GM19468 (cell line): ENCODE measurements around the gene AP3M1.
"Not testable (repeated sequence)": the region's sequence is repeated elsewhere in the genome, so short reads cannot be mapped to it uniquely, and the experiment has no call there.

Experiments used
- ATAC-seq: cut with Tn5 transposase; IDR thresholded peaks from one replicate; pipeline ENCODE4 v1.9.1; 2021; ENCODE audit warnings: mild to moderate bottlenecking, moderate library complexity, moderate number of reproducible peaks; ENCODE audit not compliant: unreplicated experiment; ENCODE audit errors: extremely low read depth

Gene AP3M1, protein sequence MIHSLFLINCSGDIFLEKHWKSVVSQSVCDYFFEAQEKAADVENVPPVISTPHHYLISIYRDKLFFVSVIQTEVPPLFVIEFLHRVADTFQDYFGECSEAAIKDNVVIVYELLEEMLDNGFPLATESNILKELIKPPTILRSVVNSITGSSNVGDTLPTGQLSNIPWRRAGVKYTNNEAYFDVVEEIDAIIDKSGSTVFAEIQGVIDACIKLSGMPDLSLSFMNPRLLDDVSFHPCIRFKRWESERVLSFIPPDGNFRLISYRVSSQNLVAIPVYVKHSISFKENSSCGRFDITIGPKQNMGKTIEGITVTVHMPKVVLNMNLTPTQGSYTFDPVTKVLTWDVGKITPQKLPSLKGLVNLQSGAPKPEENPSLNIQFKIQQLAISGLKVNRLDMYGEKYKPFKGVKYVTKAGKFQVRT

DNA sequence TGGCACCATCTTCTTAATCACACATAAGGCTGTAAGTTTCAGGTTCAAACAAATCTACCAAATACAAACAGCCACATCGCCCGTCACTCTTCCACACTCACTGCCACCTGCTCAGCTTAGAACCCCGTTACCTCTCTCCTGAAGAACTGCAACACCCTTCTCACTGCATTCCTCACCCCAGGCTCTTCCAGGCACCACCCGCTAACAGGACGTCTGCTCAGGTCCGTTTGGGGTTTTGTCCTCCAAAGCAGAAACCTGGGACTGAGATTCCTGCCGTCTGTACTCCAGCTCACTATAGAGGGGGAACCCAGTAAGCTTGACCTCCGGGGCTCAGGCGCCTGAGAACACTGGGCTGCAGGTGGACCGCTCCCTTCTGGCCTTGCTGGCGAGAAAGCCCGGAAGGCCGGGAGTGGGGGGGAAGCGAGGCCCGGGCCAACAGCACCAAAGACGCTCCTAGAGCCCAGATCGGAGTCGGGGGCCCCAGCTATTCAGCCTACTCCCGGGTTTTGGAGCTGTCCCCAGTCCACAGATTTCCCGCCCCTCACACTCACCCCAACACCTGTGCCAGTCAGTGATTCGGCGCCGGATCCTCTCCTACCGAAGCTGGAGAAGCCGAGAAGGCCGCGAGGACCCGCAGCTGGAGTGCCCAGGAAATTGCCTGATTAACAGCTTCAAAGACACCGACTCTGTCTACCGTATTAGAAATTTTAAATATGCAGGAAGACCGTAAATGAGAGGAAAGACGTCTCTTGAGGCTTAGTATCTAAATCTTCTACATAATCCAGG, at the start of gene AP3M1:
AP3M1 (minus strand) TSS at position 625 of the 786 bp plus-strand sequence. CDS start 12,449 bp downstream, outside the sequence.
- peak; percentile 16 for ATAC-seq

DNA sequence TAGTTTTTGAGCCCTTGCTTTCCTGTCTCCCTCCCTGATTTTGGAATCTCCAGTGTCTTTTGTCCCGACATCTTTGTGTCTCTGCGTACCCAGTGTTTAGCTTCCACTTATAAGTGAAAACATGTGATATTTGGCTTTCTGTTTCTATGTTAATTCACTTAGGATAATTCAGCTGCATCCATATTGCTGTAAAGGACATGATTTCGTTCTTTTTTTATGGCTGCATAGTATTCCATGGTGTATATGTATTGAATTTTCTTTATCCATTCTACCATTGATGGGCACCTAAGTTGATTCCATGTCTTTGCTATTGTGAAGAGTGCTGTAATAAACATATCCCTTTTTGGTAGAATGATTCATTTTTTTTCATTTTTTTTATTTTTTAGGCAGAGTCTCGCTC, 48.7 kb upstream of the AP3M1 start:
- ATAC-seq, result no peak

GRCh38 chr10:74194999-74195398, 44.4 kb upstream of the AP3M1 start:
- no peak for ATAC-seq

DNA sequence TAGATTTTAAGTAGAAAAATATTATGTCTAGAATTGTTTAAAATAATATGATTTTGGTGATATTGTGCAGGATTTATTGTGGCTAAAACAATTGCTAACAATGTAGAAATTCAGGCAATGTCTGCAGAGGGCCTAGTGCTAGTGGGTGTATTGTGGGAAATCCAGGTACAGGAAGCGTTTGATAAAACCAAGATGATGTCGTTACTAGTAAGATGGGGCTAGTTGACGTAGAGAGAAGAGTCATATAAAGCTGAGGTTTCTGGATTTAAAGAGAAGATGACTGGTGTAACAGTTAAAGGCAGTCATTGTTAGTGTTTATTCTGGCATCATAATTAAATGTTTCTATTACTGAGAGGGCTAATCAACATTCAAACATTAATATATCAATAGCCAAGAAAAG, 43.9 kb upstream of the AP3M1 start:
- no peak for ATAC-seq

DNA sequence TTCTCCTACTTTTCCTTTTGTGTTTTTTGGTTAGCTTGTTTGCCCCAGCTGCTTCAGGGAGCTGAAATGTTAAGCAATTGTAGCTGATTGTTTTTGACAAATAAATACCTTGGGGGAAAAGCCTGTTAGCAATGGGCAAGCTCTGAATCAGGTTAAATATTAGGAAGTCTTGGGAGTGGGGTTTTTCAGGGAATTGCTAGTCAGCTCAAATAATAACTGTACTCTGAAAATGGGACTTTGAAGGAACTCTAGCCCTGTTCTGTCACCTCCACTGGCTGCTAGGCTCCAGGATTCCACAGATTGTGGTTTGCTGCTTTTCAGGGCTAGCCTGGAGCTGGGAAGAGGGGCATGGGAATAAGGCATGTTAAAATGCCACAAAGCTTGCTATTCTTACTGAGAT, 39.9 kb upstream of the AP3M1 start:
- ATAC-seq, result no peak

DNA sequence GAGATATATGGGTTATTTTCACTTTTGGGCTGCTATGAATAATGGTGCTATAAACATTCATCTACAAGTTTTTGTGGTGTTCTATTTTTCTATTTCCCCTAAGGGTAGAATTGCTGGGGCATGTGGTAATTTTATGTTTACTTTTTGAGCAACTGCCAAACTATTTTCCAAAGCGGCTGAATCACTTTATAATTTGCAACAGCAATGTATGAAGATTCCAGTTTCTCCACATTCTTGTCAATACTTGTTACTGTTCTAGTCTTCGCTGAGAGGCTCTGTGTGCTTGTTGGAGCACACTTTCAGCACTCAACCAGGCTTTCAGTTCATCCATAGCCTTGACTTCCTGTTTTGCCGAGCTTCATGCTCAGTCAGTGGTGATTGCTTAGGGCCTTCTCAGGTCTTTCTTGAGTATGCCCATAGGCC, 39.4 kb upstream of the AP3M1 start:
- peak; percentile 75 for ATAC-seq

DNA sequence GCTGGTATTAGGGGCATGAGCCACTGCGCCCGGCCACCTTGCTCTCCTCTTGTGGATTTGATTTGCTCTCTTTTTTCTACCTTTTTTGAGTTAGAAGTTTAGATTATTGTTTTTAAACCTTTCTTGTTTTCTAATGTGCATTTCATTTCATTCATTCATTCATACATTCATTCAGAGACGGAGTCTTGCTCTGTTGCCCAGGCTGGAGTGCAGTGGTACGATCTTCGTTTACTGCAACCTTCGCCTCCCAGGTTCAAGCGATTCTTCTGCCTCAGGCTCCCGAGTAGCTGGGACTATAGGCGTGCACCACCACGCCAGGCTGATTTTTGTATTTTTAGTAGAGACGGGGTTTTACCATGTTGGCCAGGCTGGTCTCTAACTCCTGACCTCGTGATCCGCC, 38.0 kb upstream of the AP3M1 start:
- ATAC-seq, result not testable (repeated sequence)

DNA sequence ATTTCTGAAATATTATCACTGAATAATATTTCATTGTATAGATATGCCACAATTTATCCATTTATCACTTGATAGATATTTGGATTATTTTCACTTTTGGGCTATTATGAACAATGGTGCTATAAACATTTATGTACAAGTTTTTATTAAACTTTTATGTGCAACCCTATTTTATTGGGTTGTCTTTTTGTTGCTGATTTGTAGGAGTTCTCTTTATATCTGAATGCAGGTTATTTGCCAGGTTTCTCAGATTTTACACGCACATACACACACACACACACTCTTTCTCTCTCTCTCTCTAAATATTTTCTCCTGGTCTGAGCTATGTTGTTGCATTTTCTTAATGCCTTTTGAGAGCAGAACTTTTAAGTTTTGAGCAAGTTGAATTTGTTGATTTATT, 36.6 kb upstream of the AP3M1 start:
- ATAC-seq, result no peak

- no peak for ATAC-seq
Observed at GRCh38 chr10:74186678-74187077, 36.0 kb upstream of the AP3M1 start.

DNA sequence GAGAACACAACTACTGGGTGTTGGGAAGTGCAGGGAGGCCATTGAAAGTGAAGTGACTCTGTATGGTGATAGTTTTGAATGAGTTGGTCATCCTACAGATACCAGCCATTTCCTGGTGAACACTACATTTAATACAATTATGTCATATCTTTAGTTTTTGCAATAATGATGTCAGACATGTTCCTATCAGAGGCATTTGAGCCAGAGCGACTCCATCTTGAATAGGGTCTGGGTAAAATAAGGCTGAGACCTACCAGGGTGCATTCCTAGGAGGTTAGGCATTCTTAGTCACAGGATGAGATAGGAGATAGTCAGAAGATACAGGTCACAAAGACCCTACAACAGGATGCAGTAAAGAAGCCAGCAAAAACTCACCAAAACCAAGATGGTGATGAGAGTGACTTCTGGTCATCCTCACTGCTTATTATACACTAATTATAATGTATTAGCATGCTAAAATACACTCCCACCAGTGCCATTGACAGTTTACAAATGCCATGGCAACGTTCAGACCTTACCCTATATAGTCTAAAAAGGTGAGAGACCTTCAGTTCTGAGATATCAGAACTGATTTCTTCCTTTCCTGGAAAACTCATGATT, 28.6 kb upstream of the AP3M1 start:
- no peak for ATAC-seq

GRCh38 chr10:74178042-74178791, 27.6 kb upstream of the AP3M1 start:
- ATAC-seq, result no peak

DNA sequence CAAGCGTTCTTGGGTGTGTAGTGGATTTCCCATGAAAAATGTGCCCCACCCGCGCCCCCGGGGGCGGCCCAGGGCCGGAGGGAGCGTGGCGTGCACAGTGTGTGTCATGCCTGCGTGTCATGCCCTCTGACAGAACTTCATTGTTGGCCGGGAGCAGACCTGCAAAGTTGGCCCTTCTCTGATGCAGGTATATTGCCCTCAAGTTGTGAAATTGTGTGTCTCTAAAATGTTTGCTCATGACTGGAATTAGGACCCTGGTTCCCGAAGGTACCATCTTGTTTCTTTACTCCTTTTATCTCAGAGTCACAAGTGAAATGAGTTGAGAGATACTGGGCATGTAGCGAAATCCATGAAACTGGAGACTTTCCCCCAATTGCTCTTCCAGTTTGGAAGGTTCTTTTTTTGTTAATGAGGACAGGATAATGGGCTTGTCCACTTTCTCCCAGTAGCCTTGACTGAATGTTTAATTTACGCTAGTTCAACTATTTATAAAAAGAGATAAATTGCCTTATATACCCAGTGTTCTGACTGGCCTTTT, 26.6 kb upstream of the AP3M1 start:
- no peak for ATAC-seq

DNA sequence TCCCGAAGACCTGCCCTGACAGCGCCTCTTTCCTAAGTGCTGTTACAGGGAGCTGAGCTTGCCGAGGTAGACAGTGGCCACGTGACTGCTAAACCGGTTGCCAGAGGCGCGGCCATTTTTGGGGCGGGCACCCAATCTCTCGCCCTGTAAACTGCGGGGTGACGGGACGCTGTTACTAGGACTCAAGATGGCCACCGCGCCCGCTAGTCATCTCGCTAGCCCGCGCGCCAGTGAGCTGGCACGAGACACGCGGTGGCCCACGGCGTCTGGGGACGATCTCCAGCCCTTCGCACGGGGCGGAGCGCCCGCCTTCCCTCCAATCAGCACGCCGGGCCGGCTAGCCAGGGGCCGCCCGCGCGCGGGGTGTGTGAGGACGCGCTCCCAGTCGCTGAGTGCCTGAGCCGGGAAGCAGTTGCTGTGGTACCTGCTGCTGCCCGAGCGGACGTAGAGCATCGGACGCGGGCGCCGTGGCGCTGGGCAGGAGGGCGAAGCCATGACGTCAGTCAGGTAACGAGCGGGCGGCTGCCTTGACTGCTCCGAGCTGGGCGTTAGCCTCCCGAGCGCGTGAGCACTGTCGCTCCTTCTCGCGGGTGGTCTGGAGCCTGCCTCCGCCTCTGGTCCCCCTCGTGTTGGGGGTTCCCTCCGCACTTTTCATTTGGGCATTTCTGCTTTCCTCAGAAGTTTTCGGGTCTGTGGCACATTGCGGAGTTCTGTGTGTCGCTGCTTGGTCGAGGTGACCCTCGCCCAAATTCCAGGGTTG, 25.9 kb upstream of the AP3M1 start:
- peak; percentile 92 for ATAC-seq

GRCh38 chr10:74175510-74176379, 25.1 kb upstream of the AP3M1 start:
- no peak for ATAC-seq

- ATAC-seq, result no peak
Observed at GRCh38 chr10:74174521-74174920, 23.9 kb upstream of the AP3M1 start.

DNA sequence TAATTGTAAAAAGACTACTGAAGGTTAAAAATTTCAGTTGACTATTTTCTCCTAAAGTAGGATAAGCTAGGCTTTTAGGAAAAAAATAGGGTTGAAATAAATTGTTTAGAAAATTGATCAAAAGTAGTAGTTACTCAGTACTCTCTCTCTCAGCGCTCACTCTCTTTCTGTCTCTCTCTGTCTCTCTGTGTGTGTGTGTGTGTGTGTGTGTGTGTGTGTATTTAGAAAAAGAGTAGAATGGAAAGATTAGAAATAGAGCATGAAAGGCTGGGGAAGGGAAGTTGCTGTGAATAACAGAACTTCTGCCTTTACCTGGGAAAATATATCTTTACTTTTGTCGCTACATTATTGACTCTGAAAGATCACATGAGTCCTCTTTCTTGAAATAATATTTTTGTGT, 21.0 kb upstream of the AP3M1 start:
- no peak for ATAC-seq

GRCh38 chr10:74167443-74167842, 16.8 kb upstream of the AP3M1 start:
- ATAC-seq, result no peak

GRCh38 chr10:74165530-74165901, 14.9 kb upstream of the AP3M1 start:
- ATAC-seq, result no peak
